Activated effector memory CD4-positive, alpha-beta T cell treated with Interleukin-2 at 50 U/mL for 16 hours (primary cell): Measurements from ENCODE around the gene SERTAD1.
A peak's percentile ranks its signal among the peaks of the same experiment; 100 is the strongest.
"Not testable (repeated sequence)": the region's sequence is repeated elsewhere in the genome, so short reads cannot be mapped to it uniquely, and the experiment has no call there.

ENCODE experiments used
- DNase-seq: peaks from one replicate; pipeline ENCODE4 v3.0.0-alpha.2; 2020

The SERTAD1 gene

GRCh38 chr19:40449506-40449905, 23.7 kb upstream of the SERTAD1 start:
- DNase-seq, result no peak

- DNase-seq, result no peak
Measured at GRCh38 chr19:40446263-40446784, 20.5 kb upstream of the SERTAD1 start.

- no peak for DNase-seq
Measured at GRCh38 chr19:40445780-40446262, 20.0 kb upstream of the SERTAD1 start.

GRCh38 chr19:40444825-40445312, 19.1 kb upstream of the SERTAD1 start:
- DNase-seq, result no peak

- peak; percentile 97 for DNase-seq
Measured at GRCh38 chr19:40444000-40444824, 18.4 kb upstream of the SERTAD1 start, which contains the start of gene SERTAD3. Gene SERTAD3, minus strand, starts transcription at chr19:40444335. Its CDS starts 2,255 bp downstream, at chr19:40442080.

DNA sequence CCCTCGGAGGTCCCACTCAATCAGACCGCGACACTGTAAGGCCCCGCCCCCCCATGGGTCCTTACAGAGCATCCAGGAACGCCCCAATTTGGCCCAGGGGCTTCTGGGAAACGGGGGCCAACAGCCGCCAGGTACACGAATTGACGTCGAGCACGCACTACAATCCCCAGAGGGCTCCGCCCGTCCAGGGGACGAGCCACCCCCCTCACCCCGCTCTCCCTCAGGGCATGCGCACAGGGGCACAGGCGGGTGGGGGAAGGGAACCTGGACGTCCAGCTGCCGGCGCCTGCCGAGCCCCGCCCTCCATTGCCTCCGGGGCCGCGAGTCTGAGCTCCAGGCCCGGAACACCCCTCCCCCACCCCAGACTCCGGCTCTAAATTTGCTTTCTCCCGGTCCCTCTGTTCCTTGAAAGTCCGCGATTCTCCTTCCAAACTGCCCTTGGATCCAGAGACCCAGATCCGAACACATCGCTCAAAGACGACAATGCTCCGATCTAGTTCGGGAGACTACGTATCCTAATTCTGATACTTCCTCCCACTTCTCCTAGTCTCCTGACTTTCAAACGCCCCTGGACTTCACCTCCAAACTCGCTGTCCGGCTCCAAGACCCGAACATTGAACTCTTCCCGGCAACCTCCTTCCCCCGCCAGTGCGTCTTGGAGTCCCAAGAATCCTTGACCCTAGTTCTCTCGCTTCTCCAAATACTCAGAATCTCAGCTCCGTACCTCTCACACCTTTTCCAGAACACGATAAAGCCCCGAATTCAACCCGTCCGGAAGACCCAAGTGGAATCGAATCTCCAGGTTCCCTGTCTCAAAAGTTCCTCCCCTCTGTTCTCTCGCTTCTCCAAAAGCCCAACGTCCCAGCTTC, 17.6 kb upstream of the SERTAD1 start:
- DNase-seq, result peak; percentile 98

DNA sequence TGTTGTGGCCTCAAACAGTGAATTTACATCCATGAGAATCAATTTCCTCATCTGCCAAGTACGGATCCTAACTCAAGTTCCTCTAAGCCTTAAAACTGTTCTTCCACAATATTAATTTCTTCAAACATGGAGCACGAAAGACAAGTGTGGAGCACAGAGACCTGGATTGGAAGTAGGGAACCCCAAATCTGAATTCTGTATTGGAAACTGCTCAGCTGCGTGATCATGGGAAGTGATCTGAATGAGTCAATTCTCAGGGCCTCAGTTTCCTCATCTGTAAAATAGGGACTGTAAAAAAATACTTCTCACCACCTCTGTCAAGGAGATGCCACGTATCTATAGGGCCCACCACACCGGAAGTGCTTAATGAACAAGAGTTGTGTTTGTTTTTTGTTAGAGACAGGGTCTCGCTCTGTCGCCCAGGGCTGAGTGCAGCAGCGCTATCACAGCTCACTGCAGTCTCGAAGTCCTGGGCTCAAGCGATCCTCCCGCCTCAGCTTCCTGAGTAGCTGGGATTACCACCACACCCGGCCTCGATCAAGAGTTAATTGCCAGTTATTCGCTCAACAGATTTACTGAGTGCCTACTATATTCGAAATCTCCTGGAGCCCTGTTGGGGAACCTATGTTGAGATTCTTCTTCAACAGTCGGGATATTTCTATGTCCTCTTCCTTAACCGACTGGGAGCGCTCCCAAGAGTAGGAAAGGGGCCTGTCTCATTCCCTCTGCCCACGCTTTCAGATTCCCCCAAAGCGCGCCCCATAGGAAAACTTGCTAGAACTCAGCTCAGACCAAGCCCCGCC, 16.7 kb upstream of the SERTAD1 start:
- DNase-seq, result no peak

DNA sequence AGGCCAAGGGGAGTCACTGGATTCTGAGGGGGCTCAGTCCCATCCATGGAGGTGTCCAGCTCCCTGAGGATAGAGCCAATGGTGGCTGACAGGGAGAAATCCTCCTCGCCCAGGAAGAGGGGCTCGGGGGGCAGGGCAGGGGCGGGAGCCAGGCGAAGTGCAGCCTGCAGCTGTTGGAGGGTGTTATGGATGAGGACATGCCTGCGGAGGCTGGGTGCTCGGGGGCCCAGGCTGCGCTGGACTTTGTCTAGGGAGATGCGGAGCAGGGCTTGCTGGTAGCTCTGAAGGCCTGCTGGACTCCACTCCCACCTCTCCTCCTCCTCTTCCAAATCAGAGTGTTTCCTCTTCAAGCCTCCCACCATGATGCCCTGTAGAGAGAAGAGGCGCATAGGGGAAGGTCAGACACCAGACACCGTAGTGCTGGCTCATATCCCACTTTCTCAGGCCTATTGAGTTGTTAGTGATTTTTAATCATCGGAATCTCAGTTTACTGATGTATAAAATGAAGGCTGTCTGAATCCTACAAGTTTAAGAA, 16.0 kb upstream of the SERTAD1 start:
- no peak for DNase-seq

GRCh38 chr19:40438284-40438683, 12.5 kb upstream of the SERTAD1 start:
- no peak for DNase-seq

- DNase-seq, result peak; percentile 51
Measured at GRCh38 chr19:40433391-40434216, 7.8 kb upstream of the SERTAD1 start.

- DNase-seq, result not testable (repeated sequence)
Measured at GRCh38 chr19:40432760-40433159, 7.0 kb upstream of the SERTAD1 start.

DNA sequence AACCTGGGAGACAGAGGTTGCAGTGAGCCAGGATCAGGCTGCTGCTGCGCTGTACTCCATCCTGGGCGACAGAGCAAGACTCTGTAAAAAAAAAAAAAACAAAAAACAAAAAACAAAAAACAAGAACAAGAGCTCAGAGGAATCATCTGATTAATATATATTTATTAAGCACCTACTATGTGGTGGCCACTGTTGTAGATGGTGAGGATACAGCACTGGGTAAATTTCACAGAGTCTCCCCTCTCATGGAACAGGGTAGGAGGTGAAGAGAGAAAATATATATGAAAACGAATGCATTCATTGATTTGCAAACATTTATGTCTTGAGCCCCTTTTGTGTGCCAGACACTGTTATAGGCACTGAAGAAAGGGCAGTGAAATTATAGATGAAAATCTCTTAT, 5.9 kb upstream of the SERTAD1 start:
- no peak for DNase-seq

- DNase-seq, result not testable (repeated sequence)
Measured at GRCh38 chr19:40430242-40430641, 4.5 kb upstream of the SERTAD1 start.

DNA sequence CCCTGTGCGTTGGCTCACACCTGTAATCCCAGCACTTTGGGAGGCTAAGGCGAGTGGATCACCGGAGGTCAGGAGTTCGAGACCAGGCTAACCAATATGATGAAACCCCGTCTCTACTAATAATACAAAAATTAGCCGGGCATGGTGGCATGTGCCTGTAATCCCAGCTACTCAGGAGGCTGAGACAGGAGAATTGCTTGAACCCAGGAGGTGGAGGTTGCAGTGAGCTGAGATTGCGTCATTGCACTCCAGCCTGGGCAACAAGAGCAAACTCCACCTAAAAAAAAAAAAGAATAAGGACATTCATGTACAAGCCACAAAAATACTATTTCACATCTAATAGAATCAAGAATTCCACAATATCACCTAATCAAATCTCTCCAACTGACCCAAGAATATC, 2.4 kb upstream of the SERTAD1 start:
- not testable (repeated sequence) for DNase-seq

GRCh38 chr19:40424637-40425449, 949 bp downstream of the SERTAD1 start:
- DNase-seq, result no peak

DNA sequence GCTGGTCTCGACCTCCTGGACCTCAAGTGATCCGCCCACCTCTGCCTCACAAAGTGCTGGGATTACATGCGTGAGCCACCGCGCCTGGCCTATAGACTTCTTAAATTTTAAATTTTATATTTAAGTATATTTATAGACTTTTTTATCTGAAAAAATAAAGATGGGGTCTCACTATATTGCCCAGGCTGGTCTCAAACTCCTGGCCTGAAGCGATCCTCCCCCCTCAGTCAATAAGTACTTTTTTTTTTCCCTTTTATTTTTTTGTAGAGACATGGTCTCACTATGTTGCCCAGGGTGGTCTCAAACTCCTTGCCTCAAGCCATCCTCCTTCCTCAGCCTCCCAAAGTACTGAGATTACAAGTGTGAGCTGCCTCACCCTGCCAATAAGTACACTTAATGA, 1.9 kb downstream of the SERTAD1 start:
- DNase-seq, result no peak

GRCh38 chr19:40422748-40423566, 2.8 kb downstream of the SERTAD1 start:
- DNase-seq, result no peak

GRCh38 chr19:40421993-40422747, 3.6 kb downstream of the SERTAD1 start:
- DNase-seq, result no peak
